Measurements from ENCODE around the gene KAZALD1.
A peak's percentile ranks its signal among the peaks of the same experiment; 100 is the strongest.

The KAZALD1 gene

GRCh38 chr10:101095550-101096213 lies 33.9 kb downstream of the KAZALD1 start:
- peak; percentile 72 for DNase-seq

- no peak for DNase-seq
Observed at GRCh38 chr10:101096378-101096777, 34.6 kb downstream of the KAZALD1 start.

- no peak for DNase-seq
Observed at GRCh38 chr10:101097881-101098280, 36.1 kb downstream of the KAZALD1 start.

DNA sequence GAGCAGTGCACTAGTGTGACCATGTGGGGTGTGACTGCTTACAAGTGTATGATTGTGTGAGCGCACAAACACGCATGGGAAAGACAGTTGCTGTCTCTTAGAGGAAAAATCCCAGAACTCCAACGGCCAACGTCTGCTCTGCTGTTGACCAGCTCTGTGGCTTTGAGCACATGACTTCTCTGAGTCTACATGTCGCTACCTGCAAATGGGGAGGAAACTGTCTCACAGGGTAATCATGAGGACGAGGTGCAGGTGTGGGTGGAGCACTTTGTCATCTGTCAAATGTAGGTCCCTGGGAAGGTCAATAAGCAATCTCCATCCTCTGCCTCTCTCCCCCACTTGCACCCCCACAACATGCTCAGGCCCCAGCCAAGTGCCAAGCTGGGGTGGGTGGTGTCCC lies 38.1 kb downstream of the KAZALD1 start:
- no peak for DNase-seq

DNA sequence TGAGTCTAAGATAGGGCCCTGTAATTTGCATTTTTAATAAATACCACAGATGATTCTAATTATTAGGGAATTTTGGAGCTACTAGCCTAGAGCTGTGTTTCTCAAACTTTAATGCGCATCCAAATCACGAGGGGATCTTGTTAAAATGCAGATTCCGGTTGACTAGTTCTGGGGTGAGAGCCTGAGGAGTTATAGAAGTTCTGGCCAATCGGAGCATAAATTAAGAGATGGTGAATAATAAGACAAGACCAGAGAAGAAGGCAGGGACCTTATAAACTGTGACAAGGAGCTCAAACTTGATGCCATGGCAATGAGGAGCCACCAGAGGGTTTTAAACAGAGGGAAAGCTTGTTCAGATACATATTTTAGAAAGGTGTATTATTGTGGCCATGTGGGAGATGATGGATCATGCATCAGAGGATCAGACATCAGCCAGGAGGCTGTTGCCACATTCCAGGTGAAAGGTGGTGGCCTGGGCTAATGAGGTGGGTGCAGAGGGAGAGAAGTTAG lies 39.6 kb downstream of the KAZALD1 start:
- DNase-seq: no peak

GRCh38 chr10:101103430-101103829 lies 41.6 kb downstream of the KAZALD1 start:
- DNase-seq: no peak

- DNase-seq: no peak
Observed at GRCh38 chr10:101106351-101106750, 44.6 kb downstream of the KAZALD1 start.

GRCh38 chr10:101107771-101108170 lies 46.0 kb downstream of the KAZALD1 start:
- no peak for DNase-seq

DNA sequence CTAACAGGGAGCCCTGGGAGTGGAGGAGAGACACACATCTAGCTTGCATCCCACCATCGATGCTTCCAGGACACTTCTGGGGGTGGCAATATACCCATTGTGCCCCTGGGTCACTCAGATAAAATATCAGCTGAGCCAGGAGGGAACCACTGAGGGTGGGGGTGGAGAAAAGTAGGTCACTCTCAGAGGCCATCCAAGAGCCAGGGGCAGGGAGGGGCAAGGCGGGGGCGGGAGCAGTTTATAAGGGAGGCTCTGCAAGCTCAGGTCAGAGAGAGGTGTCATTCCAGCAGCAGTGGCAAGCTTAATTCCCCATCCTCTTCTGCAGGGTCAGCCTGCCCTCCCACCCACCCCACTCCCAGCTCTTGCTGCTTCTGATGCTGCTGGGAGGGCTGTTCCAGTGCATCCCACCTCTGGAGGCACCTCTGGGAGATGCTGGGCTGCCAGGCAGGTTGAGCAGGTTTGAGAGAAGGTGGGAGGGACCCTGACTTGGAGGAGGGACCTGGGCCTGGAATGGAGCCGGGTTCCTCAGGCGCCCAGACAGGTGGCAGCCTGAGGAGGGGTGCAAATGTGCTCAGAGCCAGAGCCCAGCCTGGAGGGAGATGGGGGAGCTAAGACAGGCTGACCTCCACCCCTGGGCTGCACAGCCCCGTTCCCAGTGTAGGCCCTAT lies 49.2 kb downstream of the KAZALD1 start:
- DNase-seq: no peak

DNA sequence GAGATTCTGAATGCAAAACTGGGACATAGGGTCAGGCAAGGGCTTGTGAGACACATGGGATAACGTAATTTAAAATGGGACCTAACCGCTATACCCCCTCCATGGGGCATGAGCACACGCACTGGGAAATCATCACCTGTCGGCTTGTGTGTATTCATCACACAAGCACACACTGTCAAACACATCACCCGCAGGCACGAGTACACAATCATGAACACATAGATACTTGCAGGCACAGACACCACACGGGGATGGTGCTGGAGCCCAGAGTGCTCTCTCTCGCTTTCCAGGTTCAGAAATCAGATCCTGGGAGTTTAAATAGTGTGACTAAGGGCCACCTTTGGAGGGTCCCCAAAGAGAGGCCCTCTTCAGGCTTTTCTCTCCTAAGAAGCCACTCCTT lies 49.8 kb downstream of the KAZALD1 start:
- no peak for DNase-seq

DNA sequence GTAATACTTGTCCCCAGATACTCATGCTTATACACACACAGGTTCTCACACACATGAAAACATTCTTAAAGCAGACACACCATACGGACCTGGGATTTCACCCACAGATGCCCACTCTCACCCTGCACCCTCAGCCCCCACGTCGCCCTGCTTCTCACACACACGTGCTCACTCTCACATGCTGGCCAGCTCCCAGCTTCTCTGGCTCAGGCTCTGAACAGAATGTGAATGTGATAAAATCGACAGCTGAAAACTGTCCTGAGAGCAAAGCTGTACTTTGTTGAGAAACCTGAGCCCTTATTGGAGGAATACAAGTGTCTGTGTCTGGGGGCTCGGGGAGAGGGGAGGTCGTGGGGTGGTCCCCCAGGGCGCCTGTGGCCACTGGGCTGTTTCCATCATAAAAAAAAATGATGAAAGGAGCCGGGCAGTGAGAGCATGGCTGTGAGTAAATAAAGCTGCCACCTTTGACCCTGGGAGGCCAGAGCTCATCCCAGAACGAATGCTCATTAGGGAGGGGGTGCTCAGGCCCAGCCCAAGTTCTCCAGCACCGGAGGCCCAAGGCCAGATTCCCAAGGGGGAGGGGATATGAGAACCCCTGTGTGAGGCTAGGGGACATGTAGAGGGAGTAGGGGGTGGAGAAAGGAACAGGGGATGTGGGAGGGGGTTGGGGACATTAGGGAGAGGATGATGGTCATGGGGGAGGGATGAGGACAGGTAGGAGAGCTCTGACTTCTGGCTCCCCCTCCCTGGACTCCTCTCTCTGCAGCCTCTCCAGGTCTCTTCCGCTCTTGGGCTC lies 51.2 kb downstream of the KAZALD1 start:
- DNase-seq: no peak

- DNase-seq: no peak
Observed at GRCh38 chr10:101113890-101114403, 52.2 kb downstream of the KAZALD1 start.

GRCh38 chr10:101114646-101115045 lies 52.9 kb downstream of the KAZALD1 start:
- DNase-seq: no peak
